K562 (cell line): Measurements from ENCODE around the gene HLA-DOA.

Experiments
- CTCF ChIP-seq, 3 experiments: IDR thresholded peaks in 2 of 3; conservative IDR thresholded peaks in 1 of 3; 2 replicates each; pipeline ENCODE4 v1.5.1; 2011 to 2012; ENCODE audit warnings: low read length in 3 of 3, mild to moderate bottlenecking in 3 of 3, control low read depth in 2 of 3, improper control_type of control experiment in 1 of 3, inconsistent platforms in 1 of 3, low read depth in 1 of 3, mixed read lengths in 1 of 3, moderate library complexity in 1 of 3; ENCODE audit not compliant: insufficient read depth in 2 of 3
- EZH2 ChIP-seq: IDR thresholded peaks from 2 replicates; pipeline ENCODE4 v1.6.1; 2012; ENCODE audit warnings: low read depth, mild to moderate bottlenecking, inconsistent platforms, low read length, borderline replicate concordance
- GTF2F1 ChIP-seq: IDR thresholded peaks from 2 replicates; pipeline ENCODE4 v1.6.1; 2011; ENCODE audit warnings: low read depth, low read length, improper control_type of control experiment
- JUNB ChIP-seq: fragments of 450-650 bp; formaldehyde crosslinking; conservative IDR thresholded peaks from 2 replicates; pipeline ENCODE4 v1.4.0; 2020; ENCODE audit warnings: mild to moderate bottlenecking
- KLF16 ChIP-seq: IDR thresholded peaks from 2 replicates; pipeline ENCODE4 v1.6.1; 2016; ENCODE audit warnings: antibody characterized with exemption
- MAZ ChIP-seq, 2 experiments: fragments of 450-650 bp in 1 of 2; sonication (generic) in 1 of 2; formaldehyde crosslinking; IDR thresholded peaks in 1 of 2; conservative IDR thresholded peaks in 1 of 2; 2 replicates each; pipeline versions ENCODE4 v1.4.0 to v1.5.0; 2020; ENCODE audit warnings: mild to moderate bottlenecking in 1 of 2, missing genetic modification reagents in 1 of 2
- NR2C1 ChIP-seq, 2 experiments: fragments of 450-650 bp; IDR thresholded peaks; 2 replicates each; pipeline ENCODE4 v1.6.1; 2017; ENCODE audit warnings: mild to moderate bottlenecking in 2 of 2, antibody characterized with exemption in 1 of 2, inconsistent platforms in 1 of 2, missing compliant biosample characterization in 1 of 2, missing genetic modification characterization in 1 of 2
- POLR2AphosphoS5 ChIP-seq: IDR thresholded peaks from 2 replicates; pipeline ENCODE4 v1.6.1; 2011; ENCODE audit warnings: mild to moderate bottlenecking, low read depth, low read length, moderate library complexity; ENCODE audit not compliant: control insufficient read depth, insufficient read depth
- SMAD1 ChIP-seq: fragments of 150-350 bp; IDR thresholded peaks from 2 replicates; pipeline ENCODE4 v1.6.1; 2014; ENCODE audit warnings: low read length, low read depth; ENCODE audit not compliant: partially characterized antibody
- SREBF1 ChIP-seq: fragments of 150-350 bp; IDR thresholded peaks from 2 replicates; pipeline ENCODE4 v1.6.1; 2014; ENCODE audit warnings: antibody characterized with exemption, low read depth, low read length, borderline replicate concordance
- YBX1 ChIP-seq: fragments of 450-650 bp; IDR thresholded peaks from 2 replicates; pipeline ENCODE4 v1.7.1; 2016; ENCODE audit warnings: mild to moderate bottlenecking
- YY1 ChIP-seq, 3 experiments: IDR thresholded peaks; 2 replicates each; pipeline ENCODE4 v1.6.1; 2011; ENCODE audit warnings: low read length in 2 of 3, mild to moderate bottlenecking in 2 of 3, moderate library complexity in 2 of 3, borderline replicate concordance in 1 of 3, control low read depth in 1 of 3, low read depth in 1 of 3; ENCODE audit not compliant: insufficient read depth in 3 of 3, insufficient replicate concordance in 2 of 3, control insufficient read depth in 1 of 3, insufficient read length in 1 of 3; ENCODE audit errors: extremely low read depth in 1 of 3
- ZBTB43 ChIP-seq: sonication (generic); formaldehyde crosslinking; IDR thresholded peaks from 2 replicates; pipeline ENCODE4 v1.8.0; 2023; ENCODE audit warnings: mild to moderate bottlenecking, missing genetic modification reagents
- TF ChIP-seq, protein P1 (sequence below): fragments of 250-450 bp; sonication (Bioruptor Pico); IDR thresholded peaks from 2 replicates; pipeline ENCODE4 v1.4.0; 2020; ENCODE audit warnings: mild to moderate bottlenecking

GRCh38 chr6:33040157-33040556 is 30.8 kb upstream of the HLA-DOA start:
- TF ChIP-seq POLR2AphosphoS5, result no peak
- no peak for TF ChIP-seq YBX1
- no peak for TF ChIP-seq ZBTB43 (CRISPR knock-in tag)
- TF ChIP-seq, protein P1, sequence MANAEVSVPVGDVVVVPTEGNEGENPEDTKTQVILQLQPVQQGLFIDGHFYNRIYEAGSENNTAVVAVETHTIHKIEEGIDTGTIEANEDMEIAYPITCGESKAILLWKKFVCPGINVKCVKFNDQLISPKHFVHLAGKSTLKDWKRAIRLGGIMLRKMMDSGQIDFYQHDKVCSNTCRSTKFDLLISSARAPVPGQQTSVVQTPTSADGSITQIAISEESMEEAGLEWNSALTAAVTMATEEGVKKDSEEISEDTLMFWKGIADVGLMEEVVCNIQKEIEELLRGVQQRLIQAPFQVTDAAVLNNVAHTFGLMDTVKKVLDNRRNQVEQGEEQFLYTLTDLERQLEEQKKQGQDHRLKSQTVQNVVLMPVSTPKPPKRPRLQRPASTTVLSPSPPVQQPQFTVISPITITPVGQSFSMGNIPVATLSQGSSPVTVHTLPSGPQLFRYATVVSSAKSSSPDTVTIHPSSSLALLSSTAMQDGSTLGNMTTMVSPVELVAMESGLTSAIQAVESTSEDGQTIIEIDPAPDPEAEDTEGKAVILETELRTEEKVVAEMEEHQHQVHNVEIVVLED, result no peak
- TF ChIP-seq JUNB, result no peak
- TF ChIP-seq GTF2F1, result no peak
- no peak for TF ChIP-seq KLF16
- no peak for TF ChIP-seq SMAD1
- TF ChIP-seq EZH2, result no peak
- TF ChIP-seq YY1 (IDR thresholded peaks at IDR 0.05; ENCODE audit: borderline replicate concordance in 1 of 3, control insufficient read depth in 1 of 3, extremely low read depth in 1 of 3, insufficient read depth in 3 of 3, insufficient read length in 1 of 3, insufficient replicate concordance in 2 of 3, low read depth in 1 of 3, low read length in 2 of 3), result no peak
- TF ChIP-seq CTCF (IDR thresholded peaks at IDR 0.05 in 2 of 3, conservative IDR thresholded peaks at IDR 0.05 in 1 of 3; ENCODE audit: insufficient read depth in 2 of 3, low read depth in 1 of 3, low read length in 3 of 3), result no peak
- TF ChIP-seq MAZ (CRISPR knock-in tag; conservative IDR thresholded peaks at IDR 0.05 in 1 of 2, IDR thresholded peaks at IDR 0.05 in 1 of 2), result no peak
- no peak for TF ChIP-seq SREBF1
- TF ChIP-seq NR2C1 (IDR thresholded peaks at IDR 0.05), result no peak
- TF ChIP-seq NR2C1 (tag; IDR thresholded peaks at IDR 0.05), result no peak
